Measurements from ENCODE around the gene BARX2. TPM values are rescaled to one million over a fixed set of nuclear protein-coding genes. Genes with fewer than 3 reads are reported as not detected.

Gene BARX2
- total RNA-seq, 1 donor from 2014 or later, result 0.41 TPM

- Histone ChIP-seq H3K36me3 (no peaks in the 10 kb centered on the region), H3K27me3 (ENCODE audit: low read depth) (no peaks in the 10 kb centered on the region), H3K4me1 (no peaks in the 10 kb centered on the region), H3K4me3 (no peak overlapping the region), H3K27ac (no peak overlapping the region), H3K9me3 (no peaks in the 10 kb centered on the region)
- intact Hi-C loops (cut with DNase I), result no loop called here
- no peak for TF ChIP-seq CTCF (IDR thresholded peaks at IDR 0.05)
- ATAC-seq (peak; percentile 30 to 48), DNase-seq (no peak)
These were observed 83.3 kb downstream of the BARX2 start for GRCh38 chr11:129458756-129459535.

- DNase-seq, result no peak
- no peak for TF ChIP-seq CTCF (IDR thresholded peaks at IDR 0.05)
- intact Hi-C loops (cut with DNase I), result no loop called here
- H3K36me3 ChIP-seq, result no peaks in the 10 kb centered on the region
- H3K4me3 ChIP-seq, result no peak overlapping the region
- H3K4me1 ChIP-seq, result no peaks in the 10 kb centered on the region
- ATAC-seq, result peak in 1 of 2 donors; percentile 54
- no peaks in the 10 kb centered on the region for H3K9me3 ChIP-seq
- H3K27ac ChIP-seq, result no peak overlapping the region
- no peaks in the 10 kb centered on the region for H3K27me3 ChIP-seq (ENCODE audit: low read depth)
These were observed 85.1 kb downstream of the BARX2 start for GRCh38 chr11:129460714-129461113.

GRCh38 chr11:129484068-129484467 lies 108.4 kb downstream of the BARX2 start:
- ATAC-seq, result no peak
- no peak for DNase-seq
- no peaks in the 10 kb centered on the region for H3K36me3 ChIP-seq
- no peaks in the 10 kb centered on the region for H3K27me3 ChIP-seq (ENCODE audit: low read depth)
- no peak overlapping the region for H3K27ac ChIP-seq
- intact Hi-C loops (cut with DNase I), result no loop called here
- H3K4me1 ChIP-seq, result no peaks in the 10 kb centered on the region
- H3K9me3 ChIP-seq, result no peaks in the 10 kb centered on the region
- no peak for TF ChIP-seq CTCF (IDR thresholded peaks at IDR 0.05)
- H3K4me3 ChIP-seq, result no peak overlapping the region

GRCh38 chr11:129489249-129489648 lies 113.6 kb downstream of the BARX2 start:
- Histone ChIP-seq H3K27me3 (ENCODE audit: low read depth) (no peaks in the 10 kb centered on the region), H3K36me3 (no peaks in the 10 kb centered on the region), H3K4me3 (no peak overlapping the region), H3K27ac (no peak overlapping the region), H3K9me3 (no peaks in the 10 kb centered on the region), H3K4me1 (no peaks in the 10 kb centered on the region)
- intact Hi-C loops (cut with DNase I), result no loop called here
- no peak for TF ChIP-seq CTCF (IDR thresholded peaks at IDR 0.05)
- DNase-seq, result no peak
- ATAC-seq, result no peak

GRCh38 chr11:129490004-129490403 lies 114.4 kb downstream of the BARX2 start:
- no peak for ATAC-seq
- no peak overlapping the region for H3K27ac ChIP-seq
- TF ChIP-seq CTCF (IDR thresholded peaks at IDR 0.05), result no peak

More at GRCh38 chr11:129490004-129490403, 114.4 kb downstream of the BARX2 start:
- Histone ChIP-seq H3K36me3 (no peaks in the 10 kb centered on the region), H3K4me1 (no peaks in the 10 kb centered on the region), H3K27me3 (ENCODE audit: low read depth) (no peaks in the 10 kb centered on the region), H3K9me3 (no peaks in the 10 kb centered on the region), H3K4me3 (no peak overlapping the region)
- no peak for DNase-seq
- intact Hi-C loops (cut with DNase I), result no loop called here

Data from lower lobe of right lung (tissue), 2 donors.